BE2C (cell line): ENCODE measurements around the gene ITGB8.

Source experiments
- DNase-seq: peaks from one replicate; pipeline ENCODE4 v3.0.0-alpha.2; 2020
- H3K27me3 ChIP-seq: fragments of 250-450 bp; sonication (Bioruptor Pico); 2 replicates; pipeline ENCODE4 v1.5.1; 2020; ENCODE audit warnings: mild to moderate bottlenecking
- H3K36me3 ChIP-seq: fragments of 250-450 bp; sonication (Bioruptor Pico); 2 replicates; pipeline ENCODE4 v1.5.1; 2020; ENCODE audit warnings: mild to moderate bottlenecking
- H3K4me1 ChIP-seq: fragments of 250-450 bp; sonication (Bioruptor Pico); 2 replicates; pipeline ENCODE4 v1.5.1; 2020
- H3K4me3 ChIP-seq: 2 replicates; pipeline ENCODE4 v1.5.1; 2011; ENCODE audit warnings: low read depth, low read length
- H3K9me3 ChIP-seq: fragments of 250-450 bp; sonication (Bioruptor Pico); 2 replicates; pipeline ENCODE4 v1.5.1; 2020
- TF ChIP-seq, protein P1 (sequence below): IDR thresholded peaks from 2 replicates; pipeline ENCODE4 v1.5.1; 2012; ENCODE audit warnings: mild to moderate bottlenecking, low read depth, low read length

ITGB8 gene

DNA sequence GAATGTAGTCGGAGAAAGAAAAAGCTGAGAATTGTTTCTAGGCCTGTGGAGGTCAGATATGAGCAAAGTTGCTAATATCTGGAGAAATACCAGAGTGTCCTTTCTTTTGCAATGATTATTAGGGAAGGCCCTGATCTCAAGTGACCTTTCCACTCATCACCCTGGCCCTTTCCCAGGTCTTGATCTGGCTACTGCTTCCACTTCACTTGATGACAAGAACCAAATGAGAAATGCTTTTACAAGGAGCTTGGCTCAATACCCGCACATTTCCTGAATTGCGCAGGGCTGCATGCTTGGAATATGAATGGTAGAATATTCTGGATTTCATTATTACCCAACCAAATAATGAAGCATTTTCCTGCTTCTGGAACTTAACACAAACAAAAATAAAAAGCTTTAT, 104.6 kb downstream of the ITGB8 start:
- no peak for DNase-seq
- TF ChIP-seq, protein P1, sequence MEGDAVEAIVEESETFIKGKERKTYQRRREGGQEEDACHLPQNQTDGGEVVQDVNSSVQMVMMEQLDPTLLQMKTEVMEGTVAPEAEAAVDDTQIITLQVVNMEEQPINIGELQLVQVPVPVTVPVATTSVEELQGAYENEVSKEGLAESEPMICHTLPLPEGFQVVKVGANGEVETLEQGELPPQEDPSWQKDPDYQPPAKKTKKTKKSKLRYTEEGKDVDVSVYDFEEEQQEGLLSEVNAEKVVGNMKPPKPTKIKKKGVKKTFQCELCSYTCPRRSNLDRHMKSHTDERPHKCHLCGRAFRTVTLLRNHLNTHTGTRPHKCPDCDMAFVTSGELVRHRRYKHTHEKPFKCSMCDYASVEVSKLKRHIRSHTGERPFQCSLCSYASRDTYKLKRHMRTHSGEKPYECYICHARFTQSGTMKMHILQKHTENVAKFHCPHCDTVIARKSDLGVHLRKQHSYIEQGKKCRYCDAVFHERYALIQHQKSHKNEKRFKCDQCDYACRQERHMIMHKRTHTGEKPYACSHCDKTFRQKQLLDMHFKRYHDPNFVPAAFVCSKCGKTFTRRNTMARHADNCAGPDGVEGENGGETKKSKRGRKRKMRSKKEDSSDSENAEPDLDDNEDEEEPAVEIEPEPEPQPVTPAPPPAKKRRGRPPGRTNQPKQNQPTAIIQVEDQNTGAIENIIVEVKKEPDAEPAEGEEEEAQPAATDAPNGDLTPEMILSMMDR: no peak
- Histone ChIP-seq H3K27me3 (no peaks in the 10 kb centered on the region), H3K4me3 (no peak overlapping the region), H3K9me3 (no peaks in the 10 kb centered on the region), H3K4me1 (peaks cover 34% of the 10 kb centered on the region), H3K36me3 (no peaks in the 10 kb centered on the region)

DNA sequence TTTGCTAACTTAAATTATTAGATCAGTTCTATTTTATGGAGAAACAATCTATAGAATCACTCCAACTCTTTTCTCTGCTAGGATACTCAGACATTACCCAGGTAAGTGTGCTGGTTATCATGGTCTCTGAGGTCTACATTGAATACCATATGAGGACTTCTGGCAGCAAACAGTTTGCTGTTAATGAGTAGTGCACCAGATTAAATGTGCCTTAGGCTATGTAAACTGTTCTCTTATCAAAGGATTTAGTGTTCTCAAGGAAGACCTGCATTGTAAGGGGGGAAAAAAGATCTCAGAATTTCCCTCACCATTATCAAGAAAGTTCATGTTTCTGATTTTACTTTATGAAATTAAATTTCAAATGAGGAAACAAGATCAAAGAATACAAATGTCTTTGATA, 107.5 kb downstream of the ITGB8 start:
- Histone ChIP-seq H3K36me3 (no peaks in the 10 kb centered on the region), H3K27me3 (no peaks in the 10 kb centered on the region), H3K4me1 (peaks cover 16% of the 10 kb centered on the region; the same call in 1 of the 2 replicates), H3K4me3 (no peak overlapping the region), H3K9me3 (no peaks in the 10 kb centered on the region)
- TF ChIP-seq, protein P1: no peak
- DNase-seq: no peak

DNA sequence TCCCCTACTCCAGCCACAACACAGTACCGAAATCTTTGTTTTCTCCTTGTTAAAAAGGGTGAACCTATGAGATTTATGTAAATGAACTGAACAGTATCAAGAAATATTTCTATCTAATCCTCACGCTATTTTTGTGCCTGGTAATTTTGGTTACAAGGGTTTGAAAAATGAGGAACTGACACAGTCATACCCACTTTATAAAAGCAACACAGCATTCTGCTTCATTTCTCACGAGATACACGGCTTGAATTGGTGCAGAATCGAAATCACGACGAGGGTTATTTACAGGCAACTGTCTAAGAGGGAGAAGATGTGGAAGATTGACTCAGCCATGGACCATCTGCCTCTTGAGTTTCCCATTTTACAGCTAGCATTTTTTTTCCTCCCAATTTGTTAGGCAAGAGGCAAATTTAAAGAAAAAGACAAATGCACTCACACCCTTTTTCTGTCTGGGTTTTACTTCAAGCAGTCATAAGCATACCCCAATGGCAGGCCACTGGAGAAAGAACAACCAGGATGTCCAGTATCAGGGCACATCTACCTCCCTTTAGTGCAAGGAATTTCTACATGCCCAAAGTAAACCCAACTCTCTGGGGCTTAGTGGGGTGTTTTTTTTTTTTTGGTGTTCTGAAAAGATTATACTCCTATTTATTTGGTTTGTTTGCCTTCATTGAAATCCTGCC, 108.1 kb downstream of the ITGB8 start:
- TF ChIP-seq, protein P1: no peak
- Histone ChIP-seq H3K36me3 (no peaks in the 10 kb centered on the region), H3K4me3 (no peak overlapping the region), H3K4me1 (peaks cover 16% of the 10 kb centered on the region; the same call in 1 of the 2 replicates), H3K9me3 (no peaks in the 10 kb centered on the region), H3K27me3 (no peaks in the 10 kb centered on the region)
- DNase-seq: no peak

DNA sequence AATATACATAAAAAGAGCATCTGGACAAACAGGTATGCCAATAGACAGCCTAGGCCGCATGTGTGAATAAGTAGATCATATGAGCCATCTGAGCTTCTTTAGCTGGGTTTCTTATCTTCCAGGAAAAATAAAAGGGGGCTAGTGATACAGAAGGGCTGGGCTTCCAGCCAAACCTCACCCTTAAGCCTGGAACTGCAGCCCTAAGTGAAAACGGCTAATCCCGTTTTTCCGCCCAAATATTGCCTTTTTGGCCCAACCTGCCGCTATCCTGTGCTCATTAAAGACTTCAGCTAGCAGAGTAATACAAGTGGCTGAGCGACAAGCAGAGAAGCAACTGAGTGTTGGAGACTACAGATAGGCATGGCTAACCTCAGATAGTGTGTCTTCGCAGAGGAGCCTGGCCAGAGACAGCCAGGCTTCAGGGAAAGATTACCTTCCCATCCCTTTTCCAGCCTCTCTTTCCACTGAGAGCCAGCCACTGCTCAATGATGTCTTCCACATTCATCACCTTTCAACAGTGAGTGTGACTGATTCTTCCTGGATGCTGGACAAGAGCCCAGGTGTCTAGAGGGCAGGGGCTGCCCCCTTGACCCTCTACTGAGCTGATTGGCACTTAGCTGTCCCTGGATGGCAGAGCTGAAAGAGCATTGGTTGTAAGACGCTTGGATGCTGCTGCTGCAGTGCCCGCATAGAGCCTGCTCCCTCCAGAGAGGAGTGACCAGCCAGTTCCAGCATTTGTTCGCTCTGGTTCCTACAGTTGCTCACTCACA, 108.9 kb downstream of the ITGB8 start:
- no peak for DNase-seq
- TF ChIP-seq, protein P1: no peak

DNA sequence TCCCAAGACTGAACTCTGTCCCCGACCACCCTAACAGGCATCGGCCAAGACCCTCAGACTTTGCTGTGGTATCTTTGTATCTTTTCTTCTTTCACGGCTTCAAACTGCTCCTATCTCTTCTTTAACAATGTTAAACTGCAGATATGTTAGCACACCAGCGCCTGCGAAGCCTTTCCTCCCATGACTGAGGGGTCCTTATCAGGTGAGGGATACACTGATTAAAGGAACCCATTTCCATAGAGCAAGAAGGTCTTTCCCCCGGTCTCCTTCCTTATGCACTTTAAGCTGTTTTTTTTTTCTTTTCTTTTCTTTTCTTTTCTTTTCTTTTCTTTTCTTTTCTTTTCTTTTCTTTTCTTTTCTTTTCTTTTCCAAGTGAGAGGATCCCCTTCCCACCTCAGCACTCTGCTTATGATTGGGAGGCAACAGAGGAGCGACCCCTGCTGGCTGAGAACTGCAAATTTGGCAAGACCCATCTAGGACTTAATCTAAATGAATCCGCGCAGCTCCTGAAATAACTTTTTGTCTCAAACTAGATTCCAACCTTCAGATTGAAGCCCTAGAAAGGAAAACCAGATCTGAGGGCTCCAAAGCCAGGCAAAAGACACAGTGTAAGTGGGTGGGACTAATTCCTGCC, 109.9 kb downstream of the ITGB8 start:
- Histone ChIP-seq H3K9me3 (no peaks in the 10 kb centered on the region), H3K4me1 (peaks cover 16% of the 10 kb centered on the region; the same call in 1 of the 2 replicates), H3K36me3 (no peaks in the 10 kb centered on the region), H3K27me3 (no peaks in the 10 kb centered on the region), H3K4me3 (no peak overlapping the region)
- TF ChIP-seq, protein P1: peak; percentile 64
- DNase-seq: peak; percentile 42

More for the DNA sequence above, 108.9 kb downstream of the ITGB8 start:
- Histone ChIP-seq H3K36me3 (no peaks in the 10 kb centered on the region), H3K4me3 (no peak overlapping the region), H3K9me3 (no peaks in the 10 kb centered on the region), H3K27me3 (no peaks in the 10 kb centered on the region), H3K4me1 (peaks cover 16% of the 10 kb centered on the region; the same call in 1 of the 2 replicates)
